ENCODE data around the gene CTSW.

The CTSW gene

GRCh38 chr11:65885808-65886536, 6.3 kb downstream of the CTSW start:
- H3K27ac ChIP-seq = no peak overlapping the region
- no peak for TF ChIP-seq CTCF (IDR thresholded peaks at IDR 0.05)
- H3K4me2 ChIP-seq (ENCODE audit: low read length) = no peak overlapping the region
- no peak overlapping the region for H3K4me3 ChIP-seq (ENCODE audit: low read depth, low read length)
- H2AFZ ChIP-seq = no peak overlapping the region
- peaks cover 8% of the 10 kb centered on the region for H3K4me1 ChIP-seq
- no peaks in the 10 kb centered on the region for H3K36me3 ChIP-seq (ENCODE audit: control insufficient read depth, insufficient read depth, low read length)
- no peaks in the 10 kb centered on the region for H3K9me3 ChIP-seq (ENCODE audit: control insufficient read depth, low read length)
- H3K27me3 ChIP-seq (ENCODE audit: control insufficient read depth, insufficient read depth, low read length) = no peaks in the 10 kb centered on the region
- no peaks in the 10 kb centered on the region for H3K79me2 ChIP-seq
- no peak overlapping the region for H3K9ac ChIP-seq

GRCh38 chr11:65886826-65887722, 7.4 kb downstream of the CTSW start:
- no peak for TF ChIP-seq CTCF (IDR thresholded peaks at IDR 0.05)
- H3K79me2 ChIP-seq = no peaks in the 10 kb centered on the region
- no peaks in the 10 kb centered on the region for H3K36me3 ChIP-seq (ENCODE audit: control insufficient read depth, insufficient read depth, low read length)
- H3K27ac ChIP-seq = peak overlapping the region; percentile 87
- no peaks in the 10 kb centered on the region for H3K9me3 ChIP-seq (ENCODE audit: control insufficient read depth, low read length)
- H2AFZ ChIP-seq = no peak overlapping the region
- H3K27me3 ChIP-seq (ENCODE audit: control insufficient read depth, insufficient read depth, low read length) = no peaks in the 10 kb centered on the region
- H3K4me1 ChIP-seq = peaks cover 8% of the 10 kb centered on the region
- H3K9ac ChIP-seq = no peak overlapping the region
- H3K4me3 ChIP-seq (ENCODE audit: low read depth, low read length) = peak overlapping the region; percentile 77
- peak overlapping the region; percentile 70 for H3K4me2 ChIP-seq (ENCODE audit: low read length)

GRCh38 chr11:65887723-65888162, 8.1 kb downstream of the CTSW start:
- H3K4me2 ChIP-seq (ENCODE audit: low read length) = peak overlapping the region; percentile 70
- H2AFZ ChIP-seq = peak overlapping the region; percentile 76
- peak overlapping the region; percentile 77 for H3K4me3 ChIP-seq (ENCODE audit: low read depth, low read length)
- H3K4me1 ChIP-seq = peaks cover 8% of the 10 kb centered on the region
- H3K36me3 ChIP-seq (ENCODE audit: control insufficient read depth, insufficient read depth, low read length) = no peaks in the 10 kb centered on the region
- H3K27ac ChIP-seq = peak overlapping the region; percentile 87
- no peaks in the 10 kb centered on the region for H3K27me3 ChIP-seq (ENCODE audit: control insufficient read depth, insufficient read depth, low read length)
- no peaks in the 10 kb centered on the region for H3K79me2 ChIP-seq
- no peaks in the 10 kb centered on the region for H3K9me3 ChIP-seq (ENCODE audit: control insufficient read depth, low read length)
- no peak overlapping the region for H3K9ac ChIP-seq
- no peak for TF ChIP-seq CTCF (IDR thresholded peaks at IDR 0.05)

- Histone ChIP-seq H3K4me2 (ENCODE audit: low read length) (peak within 1 kb of the TSS; percentile 70), H3K36me3 (ENCODE audit: control insufficient read depth, insufficient read depth, low read length) (no peaks in the 10 kb centered on the region), H3K4me1 (peaks cover 8% of the 10 kb centered on the region), H3K4me3 (ENCODE audit: low read depth, low read length) (peak within 1 kb of the TSS; percentile 77), H3K79me2 (no peaks in the 10 kb centered on the region), H3K9ac (no peak within 1 kb of the TSS), H2AFZ (peak within 1 kb of the TSS; percentile 76), H3K27ac (peak within 1 kb of the TSS; percentile 87), H3K9me3 (ENCODE audit: control insufficient read depth, low read length) (no peaks in the 10 kb centered on the region), H3K27me3 (ENCODE audit: control insufficient read depth, insufficient read depth, low read length) (no peaks in the 10 kb centered on the region)
- peak; percentile 88 for TF ChIP-seq CTCF (IDR thresholded peaks at IDR 0.05)
Observed at GRCh38 chr11:65888163-65888814, 8.7 kb downstream of the CTSW start, which contains the start of gene FIBP. TSS of gene FIBP (minus strand) at chr11:65888471. CDS start at chr11:65888418, 53 bp downstream.
